Measurements from ENCODE around the gene DEXI. TPM values are rescaled to one million over a fixed set of nuclear protein-coding genes. Genes with fewer than 3 reads are reported as not detected.

DEXI gene
- total and polyA plus RNA-seq, 10 donors = 14.9 to 81.5 (median 33.5) TPM

DNA sequence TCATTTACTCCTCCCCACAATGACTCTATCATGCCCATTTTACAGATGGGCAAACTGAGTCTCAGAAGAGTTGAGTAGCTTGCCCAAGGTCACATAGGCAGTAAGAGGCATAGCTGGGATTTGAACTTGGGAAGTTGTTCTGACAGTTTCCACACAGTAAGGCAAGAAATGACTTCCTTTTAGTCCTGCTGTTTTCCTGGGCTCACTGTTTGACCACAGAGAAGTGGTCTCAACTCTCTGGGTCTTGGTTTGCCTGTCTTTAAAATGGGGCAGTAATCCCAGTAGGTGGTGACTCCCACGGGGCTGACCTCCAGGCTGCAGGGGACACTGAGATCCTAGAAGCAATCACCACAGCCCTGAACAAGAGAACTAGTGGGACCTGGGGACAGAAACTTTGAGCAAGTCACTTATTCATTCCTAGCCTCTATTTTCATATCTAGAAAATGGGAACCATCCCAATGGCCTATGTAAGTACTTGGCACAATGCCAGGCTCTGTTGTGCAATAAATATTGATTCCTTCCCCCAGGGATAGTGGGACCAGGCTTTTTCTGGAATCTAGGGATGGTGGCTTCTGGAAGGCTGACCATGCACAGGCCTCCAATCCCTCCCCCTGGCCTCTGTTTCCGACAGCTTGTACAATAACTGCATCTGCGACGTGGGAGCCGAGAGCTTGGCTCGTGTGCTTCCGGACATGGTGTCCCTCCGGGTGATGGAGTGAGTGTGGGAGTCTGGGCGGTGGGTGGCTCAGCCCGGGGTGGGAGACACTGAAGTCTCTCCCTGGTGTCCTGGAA is 20.5 kb downstream of the DEXI start:
- TF ChIP-seq POLR2AphosphoS5 (IDR thresholded peaks at IDR 0.05) (peak; percentile 20 to 78 (median 75)), CTCF (IDR thresholded peaks at IDR 0.05 in 8 of 11, conservative IDR thresholded peaks at IDR 0.05 in 3 of 11) (no peak)
- intact Hi-C loops (cut with DNase I; ENCODE audit: low total_unique reads) = no loop called here
- peaks cover 6 to 100% (median 61%) of the 10 kb centered on the region in 6 donors for H3K36me3 ChIP-seq
- H3K27me3 ChIP-seq (replicated peaks in 1 of 7) = no peaks in the 10 kb centered on the region
- WGBS, 5 donors = 66 to 90% (median 85%) methylated on average over 7 to 10 of the region's 10 CpGs
- H3K4me1 ChIP-seq = peaks cover 11 to 66% (median 37%) of the 10 kb centered on the region in 6 donors
- H3K4me3 ChIP-seq = no peak overlapping the region
- no peaks in the 10 kb centered on the region for H3K9me3 ChIP-seq
- peak overlapping the region in 7 of 8 donors; percentile 5 to 76 (median 57) for H3K27ac ChIP-seq
- DNase-seq = peak; percentile 30

DNA sequence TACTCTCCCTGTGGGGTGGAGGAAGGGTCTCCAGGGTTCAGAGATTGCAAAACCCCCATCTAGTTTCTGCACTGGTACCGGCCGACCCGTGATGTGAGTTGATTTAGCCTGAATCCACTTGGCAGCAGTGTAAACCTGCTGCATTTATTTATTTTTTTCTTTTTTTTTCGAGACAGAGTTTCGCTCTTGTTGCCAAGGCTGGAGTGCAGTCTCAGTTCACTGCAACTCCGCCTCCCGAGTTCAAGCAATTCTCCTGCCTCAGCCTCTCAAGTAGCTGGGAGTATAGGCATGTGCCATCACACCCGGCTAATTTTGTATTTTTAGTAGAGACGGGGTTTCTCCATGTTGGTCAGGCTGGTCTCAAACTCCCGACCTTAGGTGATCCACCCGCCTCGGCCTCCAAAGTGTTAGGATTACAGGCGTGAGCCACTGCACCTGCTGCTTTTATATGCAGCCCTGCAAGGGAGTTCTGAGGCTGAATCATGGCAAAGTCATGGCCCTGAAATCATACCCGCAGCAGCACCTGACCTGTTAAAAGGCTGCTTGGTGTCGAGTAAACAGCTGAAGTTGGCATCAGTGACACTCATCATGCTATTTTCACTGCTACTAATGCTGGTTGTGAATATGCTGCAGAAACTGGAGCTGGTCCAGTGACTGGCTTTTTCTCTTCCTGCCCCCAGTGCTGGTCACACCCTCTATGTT is 21.4 kb downstream of the DEXI start:
- H3K36me3 ChIP-seq = peaks cover 0 to 100% (median 59%) of the 10 kb centered on the region in 6 donors
- intact Hi-C loops (cut with DNase I; ENCODE audit: low total_unique reads) = no loop called here
- peak; percentile 47 for DNase-seq
- H3K4me3 ChIP-seq = no peak overlapping the region
- 73 to 91% (median 90%) methylated on average over 15 of the region's 15 CpGs for WGBS, 5 donors
- peaks cover 11 to 74% (median 41%) of the 10 kb centered on the region in 6 donors for H3K4me1 ChIP-seq
- H3K27ac ChIP-seq = peak overlapping the region in 4 of 8 donors; percentile 57 to 76 (median 66)
- H3K27me3 ChIP-seq (replicated peaks in 1 of 7) = no peaks in the 10 kb centered on the region
- no peaks in the 10 kb centered on the region for H3K9me3 ChIP-seq
- TF ChIP-seq POLR2A (IDR thresholded peaks at IDR 0.05) (no peak), POLR2AphosphoS5 (IDR thresholded peaks at IDR 0.05) (no peak), CTCF (IDR thresholded peaks at IDR 0.05 in 8 of 11, conservative IDR thresholded peaks at IDR 0.05 in 3 of 11) (no peak)

- intact Hi-C loops (cut with DNase I; ENCODE audit: low total_unique reads) = loop anchor here (10.0 kb wide), 2 partner anchors 174 to 394 kb away; partner anchors contain the start of gene NUBP1
Measured at GRCh38 chr16:10919003-10919351, 23.3 kb downstream of the DEXI start.

More at GRCh38 chr16:10919003-10919351, 23.3 kb downstream of the DEXI start:
- Histone ChIP-seq H3K4me3 (no peak overlapping the region), H3K27me3 (replicated peaks in 1 of 7) (no peaks in the 10 kb centered on the region), H3K27ac (peak overlapping the region in 3 of 8 donors; percentile 64 to 78 (median 69)), H3K9me3 (no peaks in the 10 kb centered on the region), H3K4me1 (peaks cover 18 to 85% (median 48%) of the 10 kb centered on the region in 6 donors), H3K36me3 (peaks cover 0 to 100% (median 45%) of the 10 kb centered on the region in 6 donors)
- DNase-seq = no peak
- TF ChIP-seq POLR2A (IDR thresholded peaks at IDR 0.05) (no peak), CTCF (IDR thresholded peaks at IDR 0.05 in 8 of 11, conservative IDR thresholded peaks at IDR 0.05 in 3 of 11) (peak in 4 of 11 experiments; percentile 12 to 52 (median 32))
- WGBS, 5 donors = 66 to 75% (median 71%) methylated on average over 7 of the region's 7 CpGs

Measured in spleen (tissue), 11 donors.